Chondrocyte (in vitro differentiated cells): ENCODE results near the gene TRIM14. TPM values are rescaled to one million over a fixed set of nuclear protein-coding genes. Genes with fewer than 3 reads are reported as not detected.

ENCODE experiments used
- DNase-seq: peaks from one replicate; pipeline ENCODE4 v3.0.0; 2021; ENCODE audit warnings: mixed read lengths, low spot score
- H3K27ac Mint-ChIP-seq: one replicate; pipeline ENCODE4 v1.8.0; 2021; ENCODE audit warnings: mild to moderate bottlenecking, moderate library complexity, mixed read lengths; ENCODE audit not compliant: unreplicated experiment
- H3K27me3 Mint-ChIP-seq: 2 replicates; pipeline ENCODE4 v1.8.0; 2021; ENCODE audit warnings: low read depth, mixed read lengths
- H3K36me3 Mint-ChIP-seq: 2 replicates; pipeline ENCODE4 v1.8.0; 2021; ENCODE audit warnings: low read depth, mixed read lengths
- H3K4me1 Mint-ChIP-seq: 2 replicates; pipeline ENCODE4 v1.8.0; 2021; ENCODE audit warnings: low read depth, mild to moderate bottlenecking, mixed read lengths
- H3K4me3 Mint-ChIP-seq: one replicate; pipeline ENCODE4 v1.8.0; 2021; ENCODE audit warnings: mild to moderate bottlenecking, moderate library complexity, mixed read lengths; ENCODE audit not compliant: unreplicated experiment
- H3K9me3 Mint-ChIP-seq: 2 replicates; pipeline ENCODE4 v1.8.0; 2021; ENCODE audit warnings: low read depth, mixed read lengths
- CTCF ChIP-seq: fragments of 200-600 bp; sonication (generic); IDR thresholded peaks from 2 replicates; pipeline ENCODE4 v1.5.0; 2021; ENCODE audit warnings: antibody characterized with exemption, mild to moderate bottlenecking, moderate library complexity
- total RNA-seq: library from RNA; stranded (reverse); gene quantifications from 3 replicates; pipeline ENCODE4 v1.2.1, GENCODE V29; 2021

TRIM14 gene
- total RNA-seq, 1 donor from 2014 or later, result 1.1 TPM

GRCh38 chr9:98154678-98155077 lies 35.7 kb upstream of the TRIM14 start:
- Mint-ChIP-seq H3K27me3 (no peaks in the 10 kb centered on the region), H3K4me1 (peaks cover 4% of the 10 kb centered on the region), H3K36me3 (peaks cover 11% of the 10 kb centered on the region), H3K4me3 (no peak overlapping the region), H3K9me3 (no peaks in the 10 kb centered on the region), H3K27ac (no peak overlapping the region)
- no peak for TF ChIP-seq CTCF
- DNase-seq, result no peak

- Mint-ChIP-seq H3K9me3 (no peaks in the 10 kb centered on the region), H3K36me3 (peaks cover 11% of the 10 kb centered on the region), H3K27ac (no peak overlapping the region), H3K4me3 (no peak overlapping the region), H3K4me1 (no peaks in the 10 kb centered on the region), H3K27me3 (no peaks in the 10 kb centered on the region)
- TF ChIP-seq CTCF, result no peak
- no peak for DNase-seq
These were observed 33.5 kb upstream of the TRIM14 start for GRCh38 chr9:98152526-98152925.

DNA sequence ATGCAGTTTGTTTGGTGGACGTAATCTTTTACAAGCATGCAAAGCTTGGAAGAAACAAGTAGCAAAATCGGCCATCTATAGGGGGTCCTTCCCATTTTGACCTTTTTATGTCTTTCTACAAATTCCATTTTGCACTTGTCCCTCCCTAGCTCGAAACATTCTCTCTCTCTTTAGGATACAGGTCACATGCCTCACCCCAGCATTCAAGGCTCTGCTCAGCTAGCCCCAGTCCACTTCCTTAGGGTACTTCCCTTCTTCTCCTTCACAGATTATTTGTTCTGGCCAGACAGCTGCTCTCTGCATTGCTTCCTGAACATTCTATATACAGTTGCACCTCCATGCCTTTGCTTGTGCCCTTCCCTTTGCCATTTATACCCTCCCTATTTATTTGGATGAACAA lies 31.7 kb upstream of the TRIM14 start:
- H3K9me3 Mint-ChIP-seq, result no peaks in the 10 kb centered on the region
- no peak for TF ChIP-seq CTCF
- peaks cover 6% of the 10 kb centered on the region for H3K36me3 Mint-ChIP-seq
- H3K27me3 Mint-ChIP-seq, result no peaks in the 10 kb centered on the region
- DNase-seq, result no peak
- H3K4me3 Mint-ChIP-seq, result no peak overlapping the region
- H3K4me1 Mint-ChIP-seq, result no peaks in the 10 kb centered on the region
- H3K27ac Mint-ChIP-seq, result no peak overlapping the region

DNA sequence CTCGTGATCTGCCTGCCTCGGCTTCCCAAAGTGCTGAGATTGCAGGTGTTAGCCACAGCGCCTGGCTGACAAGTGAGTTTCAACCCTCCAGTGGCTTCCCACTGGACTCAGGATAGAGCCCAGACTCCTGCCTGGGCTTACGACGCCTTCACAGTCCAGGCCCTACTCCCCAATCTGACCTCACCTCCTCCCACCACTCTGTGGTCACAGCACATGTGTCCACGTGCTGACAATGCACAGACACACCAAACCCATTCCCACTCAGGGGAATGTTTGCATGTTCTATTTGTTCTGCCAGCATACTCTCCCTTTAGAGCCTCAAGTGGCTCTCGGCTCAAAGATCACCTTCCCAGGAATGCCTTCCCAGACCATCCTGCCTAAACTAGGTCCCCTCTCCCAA lies 31.1 kb upstream of the TRIM14 start:
- Mint-ChIP-seq H3K9me3 (no peaks in the 10 kb centered on the region), H3K4me1 (no peaks in the 10 kb centered on the region), H3K27ac (no peak overlapping the region), H3K27me3 (no peaks in the 10 kb centered on the region), H3K36me3 (peaks cover 6% of the 10 kb centered on the region), H3K4me3 (no peak overlapping the region)
- peak; percentile 6 for DNase-seq
- no peak for TF ChIP-seq CTCF

GRCh38 chr9:98149422-98149821 lies 30.4 kb upstream of the TRIM14 start:
- Mint-ChIP-seq H3K9me3 (no peaks in the 10 kb centered on the region), H3K27ac (no peak overlapping the region), H3K4me1 (no peaks in the 10 kb centered on the region), H3K27me3 (no peaks in the 10 kb centered on the region), H3K4me3 (no peak overlapping the region), H3K36me3 (peaks cover 6% of the 10 kb centered on the region)
- DNase-seq, result peak; percentile 14
- no peak for TF ChIP-seq CTCF
